H1 (cell line): Measurements from ENCODE around the gene KAT8. TPM values are rescaled to one million over a fixed set of nuclear protein-coding genes. Genes with fewer than 3 reads are reported as not detected.

Source experiments
- CTCF ChIA-PET: fragments of 300-600 bp; sonication (Branson Sonifier 250); formaldehyde crosslinking; loops from one replicate; lab custom pipeline; 2021; ENCODE audit not compliant: partially characterized antibody; lab: Charles Lee
- POLR2A ChIA-PET: fragments of 300-600 bp; sonication (Branson Sonifier 250); formaldehyde crosslinking; loops from one replicate; lab custom pipeline; 2021; ENCODE audit warnings: inconsistent platforms; ENCODE audit not compliant: partially characterized antibody; lab: Charles Lee
- DNase-seq, 2 experiments: peaks; one replicate each; pipeline versions ENCODE4 v3.0.0 to v3.0.0-alpha.2; 2010 to 2022; ENCODE audit warnings: low spot score in 2 of 2, low read depth in 1 of 2, mixed read lengths in 1 of 2
- FAIRE-seq: peaks from 2 replicates; lab custom pipeline; 2011; peaks lifted over from hg19 to GRCh38; lab: Jason Lieb, UNC
- H2AFZ ChIP-seq: 2 replicates; pipeline ENCODE4 v1.8.1; 2012; ENCODE audit warnings: low read length, inconsistent platforms
- H2AK5ac ChIP-seq: 2 replicates; pipeline ENCODE4 v1.6.1; 2013; ENCODE audit warnings: low read depth, low read length
- H2BK120ac ChIP-seq: replicated peaks from 2 replicates; pipeline ENCODE3; 2013; ENCODE audit warnings: low read depth, low read length, inconsistent platforms
- H2BK12ac ChIP-seq: 2 replicates; pipeline ENCODE4 v1.6.1; 2013; ENCODE audit warnings: low read depth, low read length
- H2BK15ac ChIP-seq: 2 replicates; pipeline ENCODE4 v1.6.1; 2013; ENCODE audit warnings: low read length
- H2BK20ac ChIP-seq: 2 replicates; pipeline ENCODE4 v1.6.1; 2013; ENCODE audit warnings: low read length
- H2BK5ac ChIP-seq: 2 replicates; pipeline ENCODE4 v1.6.1; 2013; ENCODE audit warnings: low read depth, low read length
- H3K14ac ChIP-seq: 2 replicates; pipeline ENCODE4 v1.6.1; 2013; ENCODE audit warnings: inconsistent platforms; ENCODE audit not compliant: insufficient read length
- H3K18ac ChIP-seq: 2 replicates; pipeline ENCODE4 v1.6.1; 2013; ENCODE audit warnings: low read length; ENCODE audit errors: extremely low read depth
- H3K23ac ChIP-seq: 2 replicates; pipeline ENCODE4 v1.6.1; 2013; ENCODE audit warnings: inconsistent platforms; ENCODE audit not compliant: insufficient read length
- H3K23me2 ChIP-seq: 2 replicates; pipeline ENCODE4 v1.6.1; 2013; ENCODE audit warnings: low read depth, low read length
- H3K27ac ChIP-seq: 2 replicates; pipeline ENCODE4 v1.6.1; 2011; ENCODE audit warnings: low read depth, low read length, inconsistent platforms
- H3K27me3 ChIP-seq, 4 experiments: replicated peaks in 1 of 4; 1 replicate in 1 of 4; 2 replicates in 3 of 4; pipeline versions ENCODE4 v1.6.1 to v1.8.1; 2011 to 2013; ENCODE audit warnings: low read length in 3 of 4, mild to moderate bottlenecking in 3 of 4, inconsistent platforms in 2 of 4, mixed read lengths in 2 of 4, moderate library complexity in 1 of 4; ENCODE audit not compliant: control insufficient read depth in 3 of 4, insufficient read depth in 3 of 4; ENCODE audit errors: extremely low read depth in 1 of 4
- H3K36me3 ChIP-seq, 4 experiments: 2 replicates each; pipeline versions ENCODE4 v1.6.1 to v1.8.1; 2011 to 2013; ENCODE audit warnings: mild to moderate bottlenecking in 4 of 4, low read length in 3 of 4, moderate library complexity in 2 of 4, control low read depth in 1 of 4, inconsistent platforms in 1 of 4; ENCODE audit not compliant: insufficient read depth in 4 of 4, control insufficient read depth in 2 of 4
- H3K4ac ChIP-seq: replicated peaks from 2 replicates; pipeline ENCODE3; 2013; ENCODE audit warnings: low read length, low read depth, mixed read lengths, inconsistent platforms; ENCODE audit not compliant: insufficient read length
- H3K4me1 ChIP-seq, 4 experiments: replicated peaks in 1 of 4; 1 replicate in 1 of 4; 2 replicates in 3 of 4; pipeline versions ENCODE4 v1.6.1 to v1.8.1; 2011 to 2013; ENCODE audit warnings: low read length in 3 of 4, inconsistent platforms in 2 of 4, mixed read lengths in 1 of 4; ENCODE audit not compliant: insufficient read depth in 4 of 4, control insufficient read depth in 3 of 4
- H3K4me2 ChIP-seq, 2 experiments: 2 replicates each; pipeline versions ENCODE4 v1.6.1 to v1.8.1; 2011 to 2013; ENCODE audit warnings: low read depth in 2 of 2, low read length in 2 of 2, control low read depth in 1 of 2, inconsistent platforms in 1 of 2, mild to moderate bottlenecking in 1 of 2; ENCODE audit not compliant: insufficient read depth in 1 of 2
- H3K4me3 ChIP-seq, 4 experiments: fragments of 200-600, 300-600 bp in 1 of 4; sonication (generic), shearing (Covaris generic), sonication (Bioruptor Twin) in 1 of 4; 2 replicates each; pipeline versions ENCODE4 v1.5.1 to v1.8.1; 2011 to 2016; ENCODE audit warnings: low read length in 4 of 4, low read depth in 3 of 4, control low read depth in 2 of 4, inconsistent platforms in 2 of 4, mild to moderate bottlenecking in 2 of 4, mixed read lengths in 1 of 4, moderate library complexity in 1 of 4; ENCODE audit not compliant: insufficient read depth in 2 of 4; ENCODE audit errors: extremely low read depth in 1 of 4
- H3K56ac ChIP-seq: replicated peaks from 2 replicates; pipeline ENCODE3; 2013; ENCODE audit warnings: low read depth, mild to moderate bottlenecking, mixed read lengths, low read length, inconsistent platforms; ENCODE audit not compliant: insufficient read length
- H3K79me1 ChIP-seq: 2 replicates; pipeline ENCODE4 v1.6.1; 2013; ENCODE audit warnings: low read depth, low read length, control low read depth
- H3K79me2 ChIP-seq, 2 experiments: 2 replicates each; pipeline versions ENCODE4 v1.6.1 to v1.8.1; 2012 to 2013; ENCODE audit warnings: low read length in 2 of 2, mild to moderate bottlenecking in 2 of 2, inconsistent platforms in 1 of 2; ENCODE audit not compliant: insufficient read depth in 2 of 2, control insufficient read depth in 1 of 2
- H3K9ac ChIP-seq, 4 experiments: replicated peaks in 1 of 4; 1 replicate in 1 of 4; 2 replicates in 3 of 4; pipeline versions ENCODE4 v1.6.1 to v1.8.1; 2011 to 2013; ENCODE audit warnings: low read depth in 3 of 4, low read length in 3 of 4, control low read depth in 2 of 4, mild to moderate bottlenecking in 2 of 4, moderate library complexity in 2 of 4, inconsistent platforms in 1 of 4; ENCODE audit errors: extremely low read depth in 1 of 4
- H3K9me3 ChIP-seq, 2 experiments: 2 replicates each; pipeline versions ENCODE4 v1.6.1 to v1.8.1; 2012 to 2013; ENCODE audit warnings: mild to moderate bottlenecking in 2 of 2, moderate library complexity in 2 of 2, control low read depth in 1 of 2, inconsistent platforms in 1 of 2, low read depth in 1 of 2, low read length in 1 of 2, mixed read lengths in 1 of 2; ENCODE audit not compliant: insufficient read depth in 2 of 2
- H4K20me1 ChIP-seq, 2 experiments: replicated peaks in 1 of 2; 2 replicates each; pipeline versions ENCODE3 to v1.8.1; 2011 to 2013; ENCODE audit warnings: inconsistent platforms in 2 of 2, low read length in 2 of 2, mild to moderate bottlenecking in 1 of 2; ENCODE audit not compliant: insufficient read depth in 2 of 2, control insufficient read depth in 1 of 2
- H4K5ac ChIP-seq: 2 replicates; pipeline ENCODE4 v1.6.1; 2013; ENCODE audit warnings: low read length, low read depth, mixed read lengths, inconsistent platforms; ENCODE audit not compliant: insufficient read length
- H4K8ac ChIP-seq: 2 replicates; pipeline ENCODE4 v1.8.0; 2013; ENCODE audit warnings: mild to moderate bottlenecking, moderate library complexity, low read length, inconsistent platforms; ENCODE audit not compliant: insufficient read depth; ENCODE audit errors: extremely low read depth
- H4K91ac ChIP-seq: replicated peaks from 2 replicates; pipeline ENCODE3; 2013; ENCODE audit warnings: low read length, mixed read lengths, inconsistent platforms; ENCODE audit not compliant: insufficient read length
- ASH2L ChIP-seq: fragments of 200-600, 300-600 bp; sonication (generic); IDR thresholded peaks from one replicate; pipeline ENCODE4 v1.7.1; 2017; ENCODE audit warnings: low read length
- CBX5 ChIP-seq: fragments of 300-800, 300-1000 bp; sonication (generic); IDR thresholded peaks from 2 replicates; pipeline ENCODE4 v1.7.1; 2016; ENCODE audit warnings: antibody characterized with exemption, low read length, low read depth
- CBX8 ChIP-seq: fragments of 300-800, 300-1000 bp; sonication (generic); IDR thresholded peaks from 2 replicates; pipeline ENCODE4 v1.7.1; 2016; ENCODE audit warnings: low read depth, low read length, borderline replicate concordance
- CHD2 ChIP-seq: IDR thresholded peaks from 2 replicates; pipeline ENCODE4 v1.6.1; 2012; ENCODE audit warnings: low read length, improper control_type of control experiment
- CTBP2 ChIP-seq: IDR thresholded peaks from 2 replicates; pipeline ENCODE4 v1.7.0; 2011; ENCODE audit warnings: borderline replicate concordance, mild to moderate bottlenecking, moderate library complexity, mixed read lengths, low read length; ENCODE audit not compliant: insufficient read depth, insufficient read length
- FOSL1 ChIP-seq: IDR thresholded peaks from 2 replicates; pipeline ENCODE4 v1.6.1; 2011; ENCODE audit warnings: mild to moderate bottlenecking, low read depth, low read length, moderate library complexity; ENCODE audit not compliant: insufficient read depth
- JUN ChIP-seq: IDR thresholded peaks from 2 replicates; pipeline ENCODE4 v1.6.1; 2011; ENCODE audit warnings: low read depth, mild to moderate bottlenecking, improper control_type of control experiment, low read length
- KDM4A ChIP-seq: IDR thresholded peaks from one replicate; pipeline ENCODE4 v1.7.1; 2012; ENCODE audit warnings: low read depth, mild to moderate bottlenecking, moderate library complexity, low read length, inconsistent platforms; ENCODE audit not compliant: severe bottlenecking
- POU5F1 ChIP-seq: IDR thresholded peaks from 2 replicates; pipeline ENCODE4 v1.6.1; 2011; ENCODE audit warnings: low read depth, mild to moderate bottlenecking, low read length, moderate library complexity
- RNF2 ChIP-seq: fragments of 200-900, 300-1000 bp; sonication (generic); IDR thresholded peaks from 2 replicates; pipeline ENCODE4 v1.7.1; 2016; ENCODE audit warnings: borderline replicate concordance, low read depth, mild to moderate bottlenecking, antibody characterized with exemption, low read length; ENCODE audit not compliant: poor library complexity, severe bottlenecking; ENCODE audit errors: missing control alignments
- SP2 ChIP-seq: IDR thresholded peaks from 2 replicates; pipeline ENCODE4 v1.6.1; 2012; ENCODE audit warnings: mild to moderate bottlenecking, low read length, inconsistent platforms
- SP4 ChIP-seq: IDR thresholded peaks from 2 replicates; pipeline ENCODE4 v1.6.1; 2012; ENCODE audit warnings: low read length, inconsistent platforms
- WGBS, 2 experiments: shearing (Covaris generic) in 1 of 2; methylation state at CpG; one replicate each; pipeline versions ENCODE4 v1.1.6 to v1.1.7; 2013 to 2015; ENCODE audit warnings: low lambda C conversion rate in 2 of 2, mixed read lengths in 2 of 2, inconsistent platforms in 1 of 2, low coverage in 1 of 2, missing lambda C conversion rate in 1 of 2; ENCODE audit not compliant: insufficient replicate concordance in 2 of 2, insufficient coverage in 1 of 2, insufficient read length in 1 of 2; ENCODE audit errors: extremely low coverage in 1 of 2, missing lambda C conversion rate in 1 of 2; 5-methylcytosine and 5-hydroxymethylcytosine counted together
- polyA plus RNA-seq, 7 experiments: library from polyadenylated mRNA; depleted of rRNA in 3 of 7; stranded (reverse) in 5 of 7; unstranded in 2 of 7; fragments of >200 nt in 5 of 7; fragments of 200-250 nt in 2 of 7; gene quantifications; 1 replicate in 5 of 7; 2 replicates in 1 of 7; 4 replicates in 1 of 7; pipeline versions ENCODE4 v1.2.1 to v1.2.3, GENCODE V29; 2011 to 2013; ENCODE audit warnings: missing spikeins in 2 of 7, mixed read lengths in 2 of 7
- total RNA-seq: library from RNA; stranded (reverse); fragmentation: NEBNext Ultra II Directional; extraction: Animal tissue kit (Norgen Biotek cat#: 25700); gene quantifications from 2 replicates; pipeline ENCODE4 v1.2.1, GENCODE V29; 2021

KAT8 gene
- total and polyA plus RNA-seq, 2 of the 8 experiments (the other 6 are each of a cell fraction or from before 2014, with no cell fraction given), result 52.6 to 61.6 TPM

GRCh38 chr16:31130336-31130891 lies 12.9 kb downstream of the KAT8 start:
- Histone ChIP-seq H4K5ac (peak overlapping the region; percentile 56), H3K9ac (peak overlapping the region in 2 of 4 experiments; percentile 2 to 27; a peak in 2 of 7 replicates), H2BK15ac (peak overlapping the region; percentile 34; the same call in 1 of the 2 replicates), H3K23me2 (peaks cover 11% of the 10 kb centered on the region), H2BK120ac (no peak overlapping the region), H3K36me3 (peaks cover 14 to 27% (median 19%) of the 10 kb centered on the region in 4 experiments), H2BK20ac (no peak overlapping the region), H4K20me1 (peaks cover 4 to 6% of the 10 kb centered on the region in 2 experiments), H4K8ac (peak overlapping the region; percentile 8; the same call in 1 of the 2 replicates), H3K4me2 (peak overlapping the region in 1 of 2 experiments; percentile 2; a peak in 1 of 4 replicates), H3K9me3 (no peaks in the 10 kb centered on the region), H4K91ac (peak overlapping the region; percentile 14), H3K79me2 (peaks cover 0 to 19% of the 10 kb centered on the region in 2 experiments; a peak in 2 of 4 replicates), H3K56ac (no peak overlapping the region), H3K14ac (no peak overlapping the region), H3K23ac (no peak overlapping the region), H3K79me1 (peaks cover 4% of the 10 kb centered on the region), H3K27ac (peak overlapping the region; percentile 70; the same call in 1 of the 2 replicates), H3K27me3 (no peaks in the 10 kb centered on the region), H3K4ac (no peak overlapping the region), H2BK12ac (peak overlapping the region; percentile 29; the same call in 1 of the 2 replicates), H3K4me3 (0 out of 8 replicates have a peak overlapping the region, but pooled peaks of 1 of the 4 experiments have one; percentile 11), H3K4me1 (peaks cover 0 to 33% (median 27%) of the 10 kb centered on the region in 4 experiments; a peak in 6 of 7 replicates), H3K18ac (peak overlapping the region; percentile 15; the same call in 1 of the 2 replicates), H2BK5ac (peak overlapping the region; percentile 66; the same call in 1 of the 2 replicates), H2AFZ (no peak overlapping the region), H2AK5ac (no peak overlapping the region)
- FAIRE-seq (no peak), DNase-seq (no peak)
- WGBS, 2 experiments, result 89% methylated on average over 10 of the region's 10 CpGs; no CpG with 5 or more reads in 1 of the 2 experiments
- ChIA-PET CTCF (interaction anchor here (1.0 to 1.7 kb wide), 4 partner anchors 11 to 38 kb away, joined by 3 to 6 read pairs (median 4); no protein-coding TSS in a partner anchor), POLR2A (interaction anchor here (0.8 to 34.9 kb wide), 8 partner anchors 6 to 147 kb away, joined by 3 to 713 read pairs (median 8); partner anchors contain the start of genes BCKDK, FUS, KAT8 and PRSS36)
- TF ChIP-seq ASH2L (no peak), KDM4A (no peak), SP2 (no peak), SP4 (no peak), FOSL1 (no peak), CTBP2 (no peak), CBX8 (no peak), CBX5 (no peak), JUN (no peak), RNF2 (no peak), POU5F1 (no peak), CHD2 (no peak)
